ENCODE results near the gene TMEM233. TPM values are rescaled to one million over a fixed set of nuclear protein-coding genes. Genes with fewer than 3 reads are reported as not detected.

The TMEM233 gene
- total RNA-seq, 1 donor from 2014 or later = not detected

- no peak for DNase-seq
These were observed 65.8 kb downstream of the TMEM233 start for GRCh38 chr12:119659289-119659897.

GRCh38 chr12:119660076-119660475 is 66.5 kb downstream of the TMEM233 start:
- no peak for DNase-seq

GRCh38 chr12:119661882-119662281 is 68.3 kb downstream of the TMEM233 start:
- DNase-seq = no peak

GRCh38 chr12:119664642-119665041 is 71.1 kb downstream of the TMEM233 start:
- DNase-seq = no peak

GRCh38 chr12:119665164-119665929 is 71.8 kb downstream of the TMEM233 start:
- no peak for DNase-seq

- DNase-seq = no peak
These were observed 72.7 kb downstream of the TMEM233 start for GRCh38 chr12:119666226-119666795.

GRCh38 chr12:119666900-119667576 is 73.5 kb downstream of the TMEM233 start:
- no peak for DNase-seq

- DNase-seq = peak; percentile 94
These were observed 74.2 kb downstream of the TMEM233 start, which contains the start of gene PRKAB1 for GRCh38 chr12:119667577-119668323. Gene PRKAB1, plus strand, starts transcription at chr12:119668133. Its CDS starts 112 bp downstream, at chr12:119668245.

- DNase-seq = no peak
These were observed 74.8 kb downstream of the TMEM233 start for GRCh38 chr12:119668324-119668841.

- no peak for DNase-seq
These were observed 76.3 kb downstream of the TMEM233 start for GRCh38 chr12:119669744-119670472.

GRCh38 chr12:119671070-119671469 is 77.5 kb downstream of the TMEM233 start:
- no peak for DNase-seq

- no peak for DNase-seq
These were observed 78.6 kb downstream of the TMEM233 start for GRCh38 chr12:119672194-119672593.

GRCh38 chr12:119673634-119674033 is 80.1 kb downstream of the TMEM233 start:
- DNase-seq = no peak

- no peak for DNase-seq
These were observed 81.0 kb downstream of the TMEM233 start for GRCh38 chr12:119674560-119674959.

GRCh38 chr12:119676022-119676421 is 82.4 kb downstream of the TMEM233 start:
- DNase-seq = no peak

GRCh38 chr12:119676573-119676972 is 83.0 kb downstream of the TMEM233 start:
- DNase-seq = no peak

- no peak for DNase-seq
These were observed 84.9 kb downstream of the TMEM233 start for GRCh38 chr12:119678459-119678858.

GRCh38 chr12:119679081-119679480 is 85.5 kb downstream of the TMEM233 start:
- DNase-seq = no peak

- DNase-seq = no peak
These were observed 85.9 kb downstream of the TMEM233 start for GRCh38 chr12:119679490-119679889.

- no peak for DNase-seq
These were observed 87.5 kb downstream of the TMEM233 start for GRCh38 chr12:119681111-119681510.

Measured in occipital lobe (tissue), 2 donors.